ENCODE measurements around the gene NXPH1.

NXPH1 gene

DNA sequence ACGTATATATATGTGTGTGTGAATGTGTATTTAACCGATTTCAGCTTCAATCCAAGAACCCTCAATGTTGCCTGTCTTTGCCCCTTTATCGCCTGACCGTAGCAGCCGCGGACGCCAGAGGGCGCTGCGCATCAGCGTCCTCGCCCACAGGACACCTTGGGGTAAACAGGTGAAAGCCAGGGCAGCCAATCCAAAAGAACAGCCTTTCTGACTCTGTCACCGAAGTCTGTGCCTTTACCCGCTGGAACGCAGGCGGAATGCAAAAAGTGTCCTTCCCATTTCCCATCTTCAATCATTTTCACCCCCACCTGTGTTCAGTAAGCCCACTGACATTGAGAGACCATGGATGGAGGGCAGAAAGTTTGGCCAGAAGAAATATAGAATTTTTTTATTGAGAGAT lies 3.6 kb downstream of the NXPH1 start:
- DNase-seq, result peak in 3 of 14 donors; percentile 19 to 67 (median 36)

DNA sequence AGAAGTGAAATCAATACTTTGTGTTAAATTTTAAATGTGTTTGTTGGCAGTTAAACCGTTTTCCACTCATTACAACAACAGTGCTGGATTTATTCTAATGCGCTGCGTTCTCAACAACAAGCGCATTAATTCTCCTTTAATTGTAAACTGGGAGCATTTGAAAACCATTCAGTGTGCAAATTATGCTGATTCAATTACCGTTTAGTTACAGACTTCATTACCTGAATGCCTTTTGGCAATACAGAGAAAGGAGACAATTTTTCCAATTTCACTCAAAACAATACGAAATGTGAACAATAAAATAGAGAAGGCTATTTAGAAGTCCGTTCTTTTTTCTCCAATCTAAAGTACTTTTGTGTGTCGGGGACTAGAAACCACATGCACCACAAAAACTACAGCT lies 4.2 kb downstream of the NXPH1 start:
- no peak for DNase-seq

DNA sequence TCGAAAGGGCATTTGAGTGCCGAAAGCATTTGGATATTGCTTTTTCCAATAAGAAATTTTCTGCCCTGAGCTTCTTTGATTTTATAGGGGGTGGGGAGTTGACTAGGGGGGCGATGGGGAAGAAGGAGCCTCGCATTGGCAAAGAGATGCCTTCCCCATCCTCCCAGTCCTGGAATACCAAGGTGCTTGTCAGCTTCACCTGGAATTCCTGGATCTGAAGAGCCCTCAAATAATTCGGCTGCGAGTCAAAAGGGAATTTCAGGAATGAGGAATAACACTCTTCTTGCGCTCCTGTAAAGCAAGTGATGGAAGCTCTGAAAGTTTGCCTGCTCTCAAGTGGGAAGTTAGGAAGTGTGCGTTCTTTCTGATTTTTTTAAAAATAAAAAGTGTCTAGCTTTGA lies 7.3 kb downstream of the NXPH1 start:
- DNase-seq, result no peak

DNA sequence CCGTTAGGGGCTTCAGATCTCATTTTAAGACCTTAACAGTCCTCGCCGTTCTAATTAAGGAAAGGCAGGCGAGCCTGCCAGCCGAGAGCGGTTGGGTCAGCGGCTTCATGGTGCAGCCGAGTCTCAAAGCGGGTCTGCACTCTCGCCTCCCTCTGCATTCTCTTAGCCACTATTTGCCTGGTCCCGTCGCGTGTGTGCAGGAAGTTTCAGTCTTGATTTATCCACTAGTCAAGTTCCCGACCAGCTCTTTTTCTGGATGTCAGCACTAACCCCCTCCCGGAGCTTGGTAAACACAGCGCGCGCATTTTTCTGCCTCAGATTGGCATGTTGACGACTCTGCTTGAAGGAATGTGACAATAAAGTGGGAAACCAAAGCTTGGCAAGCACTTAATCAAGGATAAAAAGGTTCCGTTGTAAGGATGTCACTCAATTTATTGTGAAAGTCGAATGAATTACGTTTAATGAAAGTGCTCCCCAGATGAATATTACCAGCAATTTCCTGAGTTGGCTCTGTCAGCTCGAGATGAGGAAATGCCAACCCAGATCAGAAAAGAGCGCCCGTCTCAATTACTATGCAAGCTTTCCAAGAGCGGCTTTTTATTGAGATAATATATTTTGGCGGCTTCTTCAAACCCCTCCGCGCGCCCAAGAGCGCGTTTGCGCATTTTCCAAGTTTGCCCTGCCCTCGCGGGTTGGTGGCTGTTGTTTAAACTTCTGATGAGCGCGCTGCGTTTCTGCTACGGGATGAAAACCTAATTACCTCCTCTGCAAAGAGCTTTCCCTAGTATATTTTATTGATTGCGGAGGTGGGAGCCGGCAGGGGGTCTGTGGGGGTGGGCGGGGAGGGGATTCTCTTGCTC lies 7.9 kb downstream of the NXPH1 start:
- DNase-seq, result peak in 1 of 14 donors; percentile 8

DNA sequence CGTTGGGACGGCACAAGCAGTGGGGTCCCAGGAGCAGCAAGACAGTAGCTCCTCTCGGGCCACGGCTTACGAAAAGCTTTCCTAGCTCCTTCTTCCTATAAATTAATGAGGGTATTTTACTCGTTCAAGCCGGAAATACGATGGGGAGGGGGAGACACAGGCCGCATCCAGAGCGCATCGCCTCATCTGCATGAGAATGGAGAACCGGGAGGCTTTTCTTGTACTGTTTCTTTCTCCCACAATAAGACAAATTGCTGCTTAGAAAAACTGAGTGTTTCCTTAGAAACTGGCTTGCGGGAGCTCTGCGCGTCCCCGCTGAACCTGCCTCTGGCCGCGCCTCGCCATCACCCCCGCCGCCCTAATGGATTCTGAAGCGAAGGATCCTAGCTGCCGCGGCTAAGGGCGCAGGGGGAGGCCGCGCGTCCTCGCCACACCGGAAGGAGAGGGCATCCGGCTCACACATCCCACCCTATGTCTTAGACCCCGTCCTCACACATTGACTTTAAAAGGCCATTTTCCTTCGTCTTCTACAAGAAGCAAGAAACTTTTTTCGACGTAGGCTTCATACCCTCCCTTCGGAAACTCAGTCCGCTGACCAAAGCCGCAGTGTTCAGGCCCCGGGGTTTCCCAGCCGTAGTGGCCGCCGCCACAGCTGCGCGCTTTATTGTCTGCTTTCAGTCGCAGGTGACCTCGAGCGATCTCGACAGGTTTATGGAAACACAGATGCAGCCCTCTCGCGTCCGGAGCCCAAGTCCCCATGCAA lies 8.8 kb downstream of the NXPH1 start:
- peak in 1 of 14 donors; percentile 45 for DNase-seq

DNA sequence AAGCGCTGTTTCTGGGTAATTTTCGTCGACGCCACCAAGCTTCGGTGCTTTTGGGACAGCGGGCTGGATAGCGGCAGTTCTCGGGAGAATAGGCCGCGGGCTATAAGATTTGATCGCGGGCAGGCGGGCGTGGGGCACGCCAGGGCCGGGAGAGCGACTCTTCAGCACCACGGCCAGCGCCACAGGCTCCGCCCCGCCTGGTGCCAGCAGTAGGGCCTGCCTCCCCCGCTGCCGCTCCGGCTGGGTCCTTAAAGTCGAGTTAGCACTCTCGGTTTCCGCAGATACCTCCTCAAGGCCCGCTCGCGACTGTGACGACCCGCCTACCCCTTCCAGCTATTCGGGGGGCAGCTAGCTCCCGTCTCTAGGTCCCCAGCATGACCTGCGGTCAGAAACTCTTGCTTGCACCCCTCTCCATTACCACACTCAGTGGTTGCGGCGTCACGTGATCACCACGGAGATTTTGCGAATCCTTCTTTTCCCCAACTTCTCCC lies 9.4 kb downstream of the NXPH1 start:
- peak in 6 of 14 donors; percentile 12 to 67 (median 36) for DNase-seq

DNA sequence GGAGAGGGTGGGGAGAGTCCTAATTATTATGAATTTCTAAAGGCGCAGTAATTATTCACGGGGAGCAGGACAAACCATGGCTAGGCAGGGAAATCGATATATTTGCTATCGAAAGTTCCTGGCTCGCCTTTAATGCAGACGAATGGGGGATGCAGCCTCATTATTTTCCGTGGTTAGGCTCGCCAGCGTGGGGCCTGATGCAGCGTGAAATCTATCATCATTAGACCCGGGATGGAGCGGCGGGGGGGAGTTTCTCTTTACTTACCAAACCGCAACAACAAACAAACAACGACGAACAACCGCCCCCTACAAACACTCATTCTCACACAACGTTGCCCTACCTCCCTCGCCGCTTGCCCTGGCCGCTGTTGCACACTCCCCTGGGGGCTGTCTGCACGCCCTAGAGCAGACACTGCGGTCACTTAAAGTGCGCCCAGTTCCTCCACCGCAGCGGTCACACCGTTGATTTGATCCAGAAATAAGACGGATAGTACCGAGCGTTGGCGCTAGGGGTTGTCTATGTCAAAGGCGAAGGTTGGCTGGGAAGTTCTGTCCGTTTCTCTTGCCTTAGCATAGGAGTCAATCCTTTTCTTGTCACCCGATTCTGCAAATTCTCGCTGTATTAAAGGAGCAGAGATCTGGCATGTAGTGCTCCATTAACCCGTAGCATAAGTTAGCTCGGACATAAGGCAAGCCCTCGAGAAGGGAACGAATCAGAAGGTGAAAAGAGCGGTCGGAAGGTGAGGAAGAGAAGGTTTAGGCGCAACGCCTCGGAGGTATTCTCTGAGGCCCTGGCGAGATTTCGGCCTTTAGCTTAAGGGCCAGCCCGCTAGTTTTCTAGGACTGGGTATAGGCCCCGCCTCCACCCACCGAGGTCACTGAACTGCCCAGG lies 10.4 kb downstream of the NXPH1 start:
- peak in 1 of 14 donors; percentile 55 for DNase-seq

DNA sequence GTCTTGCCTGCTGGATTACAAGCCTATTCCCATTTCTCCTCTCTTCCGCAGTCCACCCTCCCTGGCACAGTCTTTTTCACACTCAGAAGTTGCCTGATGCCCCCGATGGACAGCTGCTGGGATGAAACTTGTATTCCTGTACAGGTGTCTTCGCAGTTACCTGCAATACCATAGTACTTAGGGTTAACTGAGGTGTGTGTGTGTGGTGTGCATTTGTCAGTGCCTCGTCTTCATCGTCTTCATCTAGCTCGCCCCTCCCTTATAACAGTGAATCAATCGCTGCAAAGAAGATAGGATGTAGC lies 11.0 kb downstream of the NXPH1 start:
- DNase-seq, result no peak

DNA sequence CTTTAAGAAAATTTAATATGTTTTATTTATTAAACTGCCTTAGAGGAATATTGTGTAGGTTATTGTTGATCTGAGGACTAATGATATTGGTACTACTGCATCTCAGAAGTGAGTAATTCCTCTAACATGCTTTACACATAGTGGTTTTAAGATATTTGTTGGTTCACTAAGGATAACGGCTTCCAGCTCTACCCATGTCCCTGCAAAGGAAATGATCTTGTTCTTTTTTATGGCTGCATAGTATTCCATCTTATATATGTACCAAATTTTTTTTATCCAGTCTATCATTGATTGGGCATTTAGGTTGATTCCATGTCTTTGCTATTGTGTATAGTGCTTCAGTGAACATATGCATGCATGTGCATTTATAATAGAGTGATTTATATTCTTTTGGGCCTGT lies 20.1 kb downstream of the NXPH1 start:
- DNase-seq, result no peak

DNA sequence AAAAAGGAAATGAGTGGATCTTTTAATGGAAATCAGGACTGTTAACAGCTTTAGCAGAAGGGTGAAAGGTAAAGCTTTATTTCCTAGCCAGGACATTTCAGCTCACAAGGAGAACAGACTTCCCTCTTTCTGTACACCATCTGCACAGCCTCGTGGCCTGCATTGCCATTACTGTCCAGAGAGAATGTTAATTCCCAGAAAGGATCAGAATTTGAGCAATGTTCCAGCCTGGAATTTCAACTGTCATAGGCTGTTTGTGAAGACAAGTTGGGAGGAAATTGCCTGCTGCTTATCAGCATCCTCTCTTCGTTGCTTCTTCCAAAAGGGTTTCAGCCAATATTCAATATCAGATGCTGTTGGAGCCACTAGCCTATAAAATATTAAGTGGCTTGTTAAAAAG lies 22.0 kb downstream of the NXPH1 start:
- peak in 1 of 14 donors; percentile 46 for DNase-seq

DNA sequence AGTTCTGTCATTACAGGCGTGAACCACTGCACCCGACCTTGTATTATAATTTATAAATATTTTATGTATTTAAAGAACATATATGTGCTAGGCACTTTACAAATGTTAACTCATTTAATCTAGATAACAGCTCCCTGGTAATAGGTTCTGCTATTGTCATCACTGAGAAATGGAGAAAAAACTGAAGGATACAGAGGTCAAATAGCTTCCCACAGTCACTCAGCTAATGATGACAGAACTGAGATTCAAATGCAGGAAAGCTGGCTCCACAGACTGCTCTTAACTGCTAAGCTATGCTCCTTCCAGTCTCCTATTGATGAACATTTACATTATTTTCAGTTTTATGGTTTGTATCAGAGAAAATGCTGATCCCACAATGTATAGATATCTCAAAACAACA lies 28.9 kb downstream of the NXPH1 start:
- DNase-seq, result no peak

DNA sequence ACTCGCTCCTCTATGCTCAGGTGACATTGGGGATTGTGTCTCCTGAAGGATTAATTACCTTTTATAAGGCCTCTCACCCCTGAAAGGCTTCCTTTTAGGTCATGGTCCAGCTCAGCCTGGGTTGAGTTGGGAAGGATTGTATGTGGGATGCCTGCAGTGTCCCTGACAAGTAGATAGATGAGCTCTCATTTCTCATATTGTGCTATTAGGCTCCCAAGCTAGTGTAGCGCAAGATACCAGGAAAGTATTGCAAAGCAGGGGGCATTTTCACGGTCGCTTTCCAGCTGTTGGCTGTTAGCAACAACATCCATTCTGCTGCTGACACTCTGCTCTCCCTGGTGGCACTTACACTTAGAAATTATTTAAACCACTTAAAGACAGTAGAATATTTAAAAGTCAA lies 31.9 kb downstream of the NXPH1 start:
- DNase-seq, result no peak

DNA sequence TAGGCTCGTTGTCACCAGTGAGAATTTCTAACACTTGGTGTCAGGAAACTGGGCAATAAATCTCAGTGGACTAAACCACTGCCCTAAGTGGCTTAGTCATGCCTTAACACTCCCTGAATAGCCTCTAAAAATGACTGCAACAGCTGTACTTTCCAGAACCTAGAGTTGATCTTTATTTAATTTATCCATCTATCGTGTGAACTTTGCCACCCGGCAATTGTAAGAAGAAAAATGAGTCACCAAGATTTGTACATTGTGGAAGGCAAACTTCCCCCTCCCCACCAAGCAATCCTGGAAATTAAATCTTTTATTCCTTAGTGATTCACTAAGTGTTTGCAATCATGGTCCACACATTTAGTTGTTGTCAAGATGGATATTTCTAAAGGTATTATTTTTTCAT lies 47.1 kb downstream of the NXPH1 start:
- DNase-seq, result no peak

DNA sequence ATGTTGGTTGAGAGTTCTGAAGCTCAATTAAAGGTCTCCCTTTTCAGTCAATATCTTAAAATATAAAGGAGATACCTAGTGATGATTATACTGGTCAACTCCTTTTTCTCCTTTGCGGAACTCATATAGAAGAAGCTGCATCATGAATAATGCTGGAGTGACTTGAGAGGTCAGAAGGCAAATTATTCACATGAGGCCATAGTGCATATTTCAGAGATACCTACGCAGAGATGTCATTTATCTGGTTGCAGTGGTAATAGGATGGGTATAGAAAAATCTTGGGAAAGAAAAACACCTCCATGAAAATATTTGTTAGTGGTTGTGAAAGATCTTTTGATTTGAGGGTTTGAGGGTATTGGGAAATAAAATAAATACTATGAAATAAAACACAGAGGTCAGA lies 47.7 kb downstream of the NXPH1 start:
- no peak for DNase-seq

DNA sequence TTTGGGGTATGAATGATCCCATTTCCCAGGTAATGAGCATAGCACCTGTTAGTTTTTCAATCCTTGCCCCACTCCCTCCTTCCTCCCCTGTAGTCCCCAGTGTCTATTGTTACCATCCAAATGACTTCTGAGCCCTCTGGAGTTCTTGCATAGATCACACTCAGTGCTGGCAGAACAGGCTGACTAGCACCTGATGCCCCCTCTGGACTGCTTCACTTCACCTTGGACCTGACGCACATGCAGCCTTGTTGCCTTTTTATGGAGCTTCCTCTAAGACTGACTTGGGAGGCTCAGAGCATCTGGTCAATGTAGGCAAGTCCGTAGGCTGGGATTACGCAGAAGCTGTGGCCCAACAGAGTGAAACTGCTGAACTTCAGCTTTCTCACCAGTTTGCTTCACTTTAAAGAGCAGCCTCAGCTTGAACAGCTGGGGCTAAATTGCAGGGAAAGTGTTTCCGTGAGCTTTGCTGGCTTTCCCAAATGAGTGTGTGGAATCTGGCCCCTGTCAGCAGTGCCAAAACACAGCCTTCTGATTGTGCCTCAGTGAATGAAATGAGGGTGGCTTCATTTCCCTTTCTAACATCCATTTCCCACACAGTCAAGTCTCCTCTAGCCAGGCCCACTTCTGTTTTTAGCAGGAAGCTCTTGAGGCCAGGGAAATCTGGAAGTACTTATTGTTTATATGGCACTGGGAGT lies 48.5 kb downstream of the NXPH1 start:
- peak in 4 of 14 donors; percentile 2 to 26 (median 6) for DNase-seq

DNA sequence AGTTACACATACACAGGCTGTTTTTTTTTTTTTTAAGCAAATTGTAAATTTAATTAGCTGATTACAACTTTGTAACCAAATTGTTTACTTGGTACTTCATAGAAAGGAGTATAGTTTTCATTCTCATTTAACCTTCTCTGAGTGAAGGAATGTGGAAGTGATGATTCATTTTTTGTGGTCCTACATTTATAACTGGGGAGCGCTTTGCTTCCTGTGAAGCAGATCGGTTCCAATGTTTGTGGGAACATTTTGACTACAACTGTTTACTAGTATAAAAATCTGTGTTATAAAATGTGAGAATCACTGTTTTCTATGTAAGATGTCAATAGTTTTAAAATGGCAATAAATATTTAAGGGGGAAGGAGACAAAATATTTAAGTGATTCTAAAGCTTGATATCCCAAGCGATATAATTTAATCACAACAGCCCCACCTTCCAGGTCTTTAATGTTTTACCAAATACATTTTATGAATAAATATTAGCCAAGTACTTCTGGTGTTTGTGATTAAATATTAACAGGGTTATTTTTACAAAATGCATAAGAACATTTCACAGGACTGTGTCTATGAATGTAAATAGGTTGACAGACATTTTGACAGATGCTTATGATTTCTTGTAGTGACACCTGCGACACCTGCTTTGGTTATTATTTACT lies 57.1 kb downstream of the NXPH1 start:
- no peak for DNase-seq

DNA sequence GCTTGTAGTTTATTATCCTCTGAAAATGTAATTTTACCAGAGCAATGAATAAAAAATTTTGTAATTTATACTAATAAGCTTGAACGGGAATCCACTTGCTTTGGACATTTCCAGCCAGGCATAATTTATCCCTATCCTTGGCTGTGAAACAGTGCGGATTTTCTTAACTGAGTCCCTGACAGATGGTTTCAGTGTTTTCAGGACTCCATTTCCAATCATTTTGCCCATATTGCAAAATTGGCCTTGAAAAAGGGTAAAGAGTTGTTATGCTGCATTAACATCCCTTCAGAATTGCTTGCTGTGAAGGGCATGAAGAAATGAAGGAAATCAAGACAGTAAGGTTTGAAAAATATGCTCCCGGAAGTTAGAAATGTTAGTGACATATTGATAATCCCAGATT lies 57.7 kb downstream of the NXPH1 start:
- peak in 1 of 14 donors; percentile 79 for DNase-seq

DNA sequence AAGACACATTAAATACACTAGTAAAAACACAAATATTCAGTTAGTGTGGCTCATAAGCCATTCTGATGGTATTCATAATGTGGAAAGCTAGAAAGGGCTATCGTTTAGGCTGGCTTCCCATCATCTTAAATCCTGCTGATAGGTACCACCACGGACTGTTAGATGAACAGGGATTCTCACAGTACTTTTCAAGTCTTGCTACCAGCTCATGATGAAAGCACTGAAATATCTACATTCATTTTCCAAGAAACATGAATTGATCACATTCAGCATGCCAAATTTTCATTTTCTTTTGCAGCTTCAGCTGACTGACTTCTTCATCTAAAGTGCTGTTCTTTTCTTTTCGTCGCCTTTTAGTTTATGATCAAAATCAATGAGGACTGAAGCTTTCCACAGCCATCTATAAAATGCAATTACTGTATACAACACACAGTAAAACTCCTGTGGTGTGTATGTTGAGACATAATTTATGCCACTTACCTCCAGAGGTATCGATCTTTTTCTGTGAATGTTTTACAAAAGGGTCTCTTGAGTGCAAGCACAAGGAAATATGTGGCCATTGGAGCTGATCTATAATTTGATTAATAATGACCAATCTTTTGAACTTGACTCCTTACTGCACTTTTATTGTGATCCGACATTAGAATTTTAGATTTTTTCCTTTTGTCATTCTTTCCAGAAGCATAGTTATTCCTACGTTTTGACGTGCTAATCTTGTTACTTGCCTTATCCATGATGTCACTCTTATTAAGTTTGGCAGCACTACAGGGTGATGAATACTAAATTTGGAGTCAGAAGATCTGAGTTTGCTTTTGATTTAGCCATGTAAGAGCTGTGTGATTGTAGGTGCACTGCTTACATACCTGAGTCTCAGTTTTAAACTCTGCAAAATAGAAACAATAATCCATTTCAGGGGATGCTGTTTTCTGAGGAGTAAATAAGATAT lies 58.4 kb downstream of the NXPH1 start:
- DNase-seq, result no peak

DNA sequence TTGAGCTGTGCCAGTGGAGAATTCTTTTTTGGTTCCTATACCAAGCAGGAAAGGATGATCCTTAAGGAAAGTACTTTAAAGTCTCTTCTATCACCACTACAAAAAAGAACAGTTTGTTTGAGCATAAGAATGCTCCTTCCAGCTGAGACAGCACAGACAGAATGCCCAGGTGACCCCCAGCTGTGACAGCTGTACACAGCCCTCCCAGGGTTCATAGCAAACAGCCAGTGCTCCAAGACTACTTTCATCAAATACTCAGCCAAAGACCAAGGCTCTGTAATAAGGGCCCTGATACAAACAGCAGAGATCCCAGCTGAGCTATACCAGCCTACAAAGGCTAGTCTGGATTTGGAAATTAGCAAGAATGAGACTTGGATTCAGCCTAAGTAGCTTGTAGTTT lies 65.7 kb downstream of the NXPH1 start:
- no peak for DNase-seq

DNA sequence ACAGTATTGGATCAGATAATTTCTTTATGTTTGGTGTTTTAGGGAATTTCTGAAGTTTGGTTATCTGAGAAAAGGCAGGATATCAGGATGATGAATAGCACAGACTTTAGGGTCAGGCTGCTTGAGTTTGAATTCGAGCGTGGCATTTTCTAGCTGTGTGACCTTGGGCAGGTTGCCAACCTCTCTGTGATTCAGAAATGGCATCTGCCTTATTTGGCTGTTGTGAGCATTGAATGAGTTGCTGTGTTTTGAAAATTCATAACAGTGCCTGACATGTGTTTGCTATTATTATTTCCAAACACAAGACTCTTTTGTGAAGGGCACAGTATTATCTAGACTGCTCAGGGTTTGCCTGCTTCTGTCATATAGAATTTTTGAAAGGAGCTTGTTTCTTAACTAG lies 66.9 kb downstream of the NXPH1 start:
- DNase-seq, result no peak

All from C1 segment of cervical spinal cord (tissue), 14 donors.